SJCRH30 (cell line): ENCODE data around the gene SGCG. TPM values are rescaled to one million over a fixed set of nuclear protein-coding genes. Genes with fewer than 3 reads are reported as not detected.

Experiments
- DNase-seq, 2 experiments: peaks; one replicate each; pipeline ENCODE4 v3.0.0-alpha.2; 2015 to 2020
- H3K27ac ChIP-seq: fragments of 250-450 bp; sonication (Bioruptor Pico); 2 replicates; pipeline ENCODE4 v1.5.1; 2020; ENCODE audit warnings: mild to moderate bottlenecking, moderate library complexity
- H3K27me3 ChIP-seq: fragments of 250-450 bp; sonication (Bioruptor Pico); 2 replicates; pipeline ENCODE4 v1.5.1; 2020; ENCODE audit warnings: mild to moderate bottlenecking, moderate library complexity
- H3K36me3 ChIP-seq: fragments of 250-450 bp; sonication (Bioruptor Pico); 2 replicates; pipeline ENCODE4 v1.5.1; 2020; ENCODE audit warnings: mild to moderate bottlenecking, moderate library complexity
- H3K4me1 ChIP-seq: fragments of 250-450 bp; sonication (Bioruptor Pico); 2 replicates; pipeline ENCODE4 v1.5.1; 2020; ENCODE audit warnings: mild to moderate bottlenecking, moderate library complexity
- H3K4me3 ChIP-seq: fragments of 250-450 bp; sonication (Bioruptor Pico); 2 replicates; pipeline ENCODE4 v1.5.1; 2020; ENCODE audit warnings: mild to moderate bottlenecking, moderate library complexity
- H3K9me3 ChIP-seq: fragments of 250-450 bp; sonication (Bioruptor Pico); replicated peaks from 2 replicates; pipeline ENCODE4 v1.5.1; 2020; ENCODE audit warnings: mild to moderate bottlenecking, moderate library complexity
- total RNA-seq: library from RNA; depleted of rRNA; stranded (reverse); fragments of >200 nt; shearing (Covaris generic); gene quantifications from 2 replicates; pipeline ENCODE4 v1.2.3, GENCODE V29; 2014

SGCG gene
- total RNA-seq, 1 experiment from 2014 or later, result 0.14 TPM

GRCh38 chr13:23372264-23372906, 191.6 kb downstream of the SGCG start:
- Histone ChIP-seq H3K9me3 (no peaks in the 10 kb centered on the region), H3K36me3 (peaks cover 59% of the 10 kb centered on the region), H3K4me1 (peaks cover 28% of the 10 kb centered on the region), H3K4me3 (no peak overlapping the region), H3K27me3 (no peaks in the 10 kb centered on the region), H3K27ac (no peak overlapping the region)
- no peak for DNase-seq
